Body of pancreas (tissue), 4 donors: Measurements from ENCODE around the gene RXFP4. TPM values are rescaled to one million over a fixed set of nuclear protein-coding genes. Genes with fewer than 3 reads are reported as not detected.

Experiments
- ATAC-seq: fragments of 150-250 bp; one replicate; pipeline ENCODE4 v1.9.1; 2016
- DNase-seq, 4 donors: peaks; one replicate each; pipeline ENCODE4 v3.0.0-alpha.2; 2019
- H3K27ac ChIP-seq, 4 donors: fragments of 200-600 bp; sonication (generic); 1 replicate in 3 of 4; 2 replicates in 1 of 4; pipeline versions ENCODE4 v1.5.1 to v1.6.1; 2016 to 2019; ENCODE audit warnings: mild to moderate bottlenecking in 1 of 4, mixed read lengths in 1 of 4, moderate library complexity in 1 of 4
- H3K27me3 ChIP-seq, 2 donors: fragments of 200-600 bp; sonication (generic); one replicate each; pipeline ENCODE4 v1.6.0; 2016; ENCODE audit warnings: mild to moderate bottlenecking in 1 of 2
- H3K36me3 ChIP-seq, 2 donors: fragments of 200-600 bp; sonication (generic); replicated peaks in 1 of 2; 2 replicates each; pipeline ENCODE4 v1.5.1; 2016; ENCODE audit warnings: low read depth in 2 of 2; ENCODE audit not compliant: insufficient read depth in 1 of 2
- H3K4me1 ChIP-seq: fragments of 200-600 bp; sonication (generic); one replicate; pipeline ENCODE4 v1.6.0; 2016
- H3K4me3 ChIP-seq, 2 donors: fragments of 200-600 bp; sonication (generic); 1 replicate in 1 of 2; 2 replicates in 1 of 2; pipeline ENCODE4 v1.5.1; 2016 to 2019
- H3K9me3 ChIP-seq, 3 donors: fragments of 200-600 bp; sonication (generic); 1 replicate in 2 of 3; 2 replicates in 1 of 3; pipeline ENCODE4 v1.5.1; 2016
- POLR2A ChIP-seq, 3 donors: fragments of 450-650 bp; IDR thresholded peaks; one replicate each; pipeline ENCODE4 v1.6.1; 2016; ENCODE audit warnings: antibody characterized with exemption in 3 of 3, mild to moderate bottlenecking in 2 of 3
- WGBS, 2 donors: methylation state at CpG; one replicate each; pipeline ENCODE4 v1.1.5; 2017; 5-methylcytosine and 5-hydroxymethylcytosine counted together
- intact Hi-C: fragments of 100-400 bp; cut with DNase I; formaldehyde crosslinking; loops from one replicate; pipeline ENCODE4 v1.15.1; 2023
- total RNA-seq, 2 donors: library from RNA; depleted of rRNA; stranded (reverse); fragments of >200 nt; gene quantifications; one replicate each; pipeline ENCODE4 v1.1.0, GENCODE V29; 2016
- TF ChIP-seq, protein P1 (sequence below), 7 experiments: fragments of 450-650 bp in 4 of 7; fragments of 200-600 bp in 3 of 7; sonication (generic) in 3 of 7; IDR thresholded peaks; one replicate each; pipeline ENCODE4 v1.5.1; 2016 to 2019; ENCODE audit warnings: antibody characterized with exemption in 7 of 7

RXFP4 gene
- total RNA-seq, 2 donors from 2014 or later: 0.26 TPM; not detected in 1

- Histone ChIP-seq H3K4me3 (no peak overlapping the region), H3K27me3 (no peaks in the 10 kb centered on the region), H3K9me3 (no peaks in the 10 kb centered on the region), H3K27ac (peak overlapping the region in 1 of 4 donors; percentile 87), H3K36me3 (peaks cover 10 to 20% of the 10 kb centered on the region in 2 donors), H3K4me1 (peaks cover 21% of the 10 kb centered on the region)
- intact Hi-C loops: no loop called here
- 81 to 93% methylated on average over 4 of the region's 4 CpGs for WGBS, 2 donors
- ATAC-seq (no peak), DNase-seq (peak in 1 of 4 donors; percentile 62)
- TF ChIP-seq POLR2A (IDR thresholded peaks at IDR 0.05): no peak
- TF ChIP-seq, protein P1, sequence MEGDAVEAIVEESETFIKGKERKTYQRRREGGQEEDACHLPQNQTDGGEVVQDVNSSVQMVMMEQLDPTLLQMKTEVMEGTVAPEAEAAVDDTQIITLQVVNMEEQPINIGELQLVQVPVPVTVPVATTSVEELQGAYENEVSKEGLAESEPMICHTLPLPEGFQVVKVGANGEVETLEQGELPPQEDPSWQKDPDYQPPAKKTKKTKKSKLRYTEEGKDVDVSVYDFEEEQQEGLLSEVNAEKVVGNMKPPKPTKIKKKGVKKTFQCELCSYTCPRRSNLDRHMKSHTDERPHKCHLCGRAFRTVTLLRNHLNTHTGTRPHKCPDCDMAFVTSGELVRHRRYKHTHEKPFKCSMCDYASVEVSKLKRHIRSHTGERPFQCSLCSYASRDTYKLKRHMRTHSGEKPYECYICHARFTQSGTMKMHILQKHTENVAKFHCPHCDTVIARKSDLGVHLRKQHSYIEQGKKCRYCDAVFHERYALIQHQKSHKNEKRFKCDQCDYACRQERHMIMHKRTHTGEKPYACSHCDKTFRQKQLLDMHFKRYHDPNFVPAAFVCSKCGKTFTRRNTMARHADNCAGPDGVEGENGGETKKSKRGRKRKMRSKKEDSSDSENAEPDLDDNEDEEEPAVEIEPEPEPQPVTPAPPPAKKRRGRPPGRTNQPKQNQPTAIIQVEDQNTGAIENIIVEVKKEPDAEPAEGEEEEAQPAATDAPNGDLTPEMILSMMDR (IDR thresholded peaks at IDR 0.05): no peak
Measured at GRCh38 chr1:155909894-155910293, 31.5 kb upstream of the RXFP4 start.

DNA sequence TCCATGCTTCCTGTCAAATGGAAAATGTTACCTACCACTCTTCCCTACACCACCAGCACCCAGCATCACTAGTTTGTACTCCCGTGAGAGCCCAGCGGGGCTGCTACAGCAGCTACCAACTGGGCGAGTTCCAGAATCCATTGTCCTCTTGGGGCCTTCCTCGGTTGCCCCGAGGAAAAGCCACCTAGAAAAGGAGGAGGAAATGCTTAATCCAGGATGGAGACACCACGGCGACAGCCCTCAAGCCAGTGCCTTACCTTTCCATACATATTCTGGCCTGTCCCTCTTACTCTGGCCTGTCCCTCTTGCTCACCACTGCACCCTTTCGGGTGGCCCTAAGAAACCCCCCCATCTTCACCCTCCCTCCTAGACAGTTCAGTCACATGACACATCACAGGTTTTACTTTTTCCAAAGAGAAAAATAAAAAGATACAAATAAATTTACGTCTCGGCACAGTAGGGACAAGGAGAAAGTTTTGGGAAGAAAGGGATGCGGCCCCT lies 30.8 kb upstream of the RXFP4 start:
- ATAC-seq (peak; percentile 25), DNase-seq (peak in 3 of 4 donors; percentile 17 to 23 (median 22))
- WGBS, 2 donors: 2% methylated on average over 11 of the region's 11 CpGs
- intact Hi-C loops: no loop called here
- TF ChIP-seq POLR2A (IDR thresholded peaks at IDR 0.05): no peak
- TF ChIP-seq, protein P1 (IDR thresholded peaks at IDR 0.05): no peak
- Histone ChIP-seq H3K36me3 (peaks cover 10 to 22% of the 10 kb centered on the region in 2 donors), H3K4me3 (peak overlapping the region; percentile 44 to 62), H3K9me3 (no peaks in the 10 kb centered on the region), H3K4me1 (peaks cover 21% of the 10 kb centered on the region), H3K27ac (peak overlapping the region; percentile 79 to 87 (median 83)), H3K27me3 (no peaks in the 10 kb centered on the region)

DNA sequence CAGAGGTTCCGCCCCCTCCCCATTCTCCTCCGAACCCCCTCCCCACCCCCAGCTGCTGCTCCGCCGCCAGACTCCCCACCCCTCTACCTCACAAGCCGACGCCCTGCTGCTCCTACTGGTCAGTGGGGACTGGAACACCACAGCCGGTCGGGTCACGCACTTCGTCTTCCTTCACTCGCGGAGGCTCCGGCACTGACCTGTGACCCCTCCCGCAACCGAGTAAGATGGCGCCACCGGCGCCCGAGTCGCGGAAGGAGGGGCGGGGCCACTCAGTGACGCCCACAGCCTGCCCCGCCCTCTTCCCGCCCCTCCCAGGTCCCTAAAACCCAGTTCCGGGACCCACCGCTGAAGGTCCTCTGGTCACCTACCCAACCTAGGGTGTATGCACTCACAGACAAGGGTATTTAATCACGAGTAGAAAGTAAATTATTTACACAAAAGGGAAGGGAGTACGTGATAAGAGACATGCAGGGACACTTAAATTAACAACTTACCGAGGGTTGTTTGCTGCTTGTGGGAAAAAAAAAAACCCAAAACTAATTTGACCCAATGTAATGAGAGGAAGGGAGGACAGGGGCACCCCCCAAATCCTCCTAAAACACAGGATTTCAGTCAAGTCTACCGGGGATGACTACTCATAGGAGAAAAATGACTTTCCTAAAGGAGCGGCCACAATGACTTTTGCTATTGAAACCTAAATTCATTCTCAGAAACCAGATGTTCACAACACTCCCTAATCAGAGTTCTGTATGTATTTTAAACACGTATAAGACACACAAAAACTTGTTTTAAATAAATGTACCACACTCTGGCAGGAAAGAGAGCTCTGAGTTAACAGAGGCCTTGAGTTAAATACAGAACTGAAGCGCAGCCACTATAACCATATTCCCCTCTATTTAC lies 30.0 kb upstream of the RXFP4 start, which contains the start of gene RIT1:
Gene RIT1 (minus strand): TSS at position 194 of the 900 bp plus-strand sequence. CDS start 588 bp downstream, outside the sequence.
- WGBS, 2 donors: 6 to 9% methylated on average over 15 to 30 of the region's 34 CpGs
- peak within 1 kb of the TSS; percentile 79 to 87 (median 83) for H3K27ac ChIP-seq
- ATAC-seq (peak; percentile 95), DNase-seq (peak; percentile 84 to 90 (median 88))
- no peaks in the 10 kb centered on the region for H3K9me3 ChIP-seq
- peak within 1 kb of the TSS; percentile 44 to 62 for H3K4me3 ChIP-seq
- no peaks in the 10 kb centered on the region for H3K27me3 ChIP-seq
- peaks cover 12 to 28% of the 10 kb centered on the region in 2 donors for H3K36me3 ChIP-seq
- H3K4me1 ChIP-seq: peaks cover 21% of the 10 kb centered on the region
- TF ChIP-seq POLR2A (IDR thresholded peaks at IDR 0.05): peak in 2 of 3 donors; percentile 47 to 60
- TF ChIP-seq, protein P1 (IDR thresholded peaks at IDR 0.05): peak in 4 of 7 experiments; percentile 28 to 43 (median 32)
- intact Hi-C loops: no loop called here

DNA sequence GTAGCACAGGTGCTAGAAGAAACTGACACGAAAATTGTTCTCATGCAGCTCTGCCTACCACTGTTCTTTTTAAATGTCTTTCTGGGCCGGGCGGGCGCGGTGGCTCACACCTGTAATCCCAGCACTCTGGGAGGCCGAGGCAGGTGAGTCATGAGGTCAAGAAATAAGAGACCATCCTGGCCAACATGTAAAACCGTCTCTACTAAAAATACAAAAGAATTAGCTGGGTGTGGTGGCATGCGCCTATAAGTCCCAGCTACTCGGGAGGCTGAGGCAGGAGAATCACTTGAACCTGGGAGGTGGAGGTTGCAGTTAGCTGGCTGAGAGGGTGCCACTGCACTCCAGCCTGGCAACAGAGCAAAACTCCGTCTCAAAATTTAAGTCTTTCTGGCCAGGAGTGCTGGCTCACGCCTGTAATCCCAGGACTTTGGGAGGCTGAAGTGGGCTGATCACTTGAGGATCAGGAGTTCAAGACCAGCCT lies 29.3 kb upstream of the RXFP4 start:
- ATAC-seq: no peak
- intact Hi-C loops: no loop called here
- Histone ChIP-seq H3K36me3 (peaks cover 16 to 32% of the 10 kb centered on the region in 2 donors), H3K9me3 (no peaks in the 10 kb centered on the region), H3K27ac (peak overlapping the region; percentile 79 to 87 (median 83)), H3K27me3 (no peaks in the 10 kb centered on the region), H3K4me1 (peaks cover 21% of the 10 kb centered on the region), H3K4me3 (no peak overlapping the region)
- no peak for DNase-seq
- TF ChIP-seq POLR2A (IDR thresholded peaks at IDR 0.05): no peak
- TF ChIP-seq, protein P1 (IDR thresholded peaks at IDR 0.05): no peak
- WGBS, 2 donors: 71 to 82% methylated on average over 3 to 11 of the region's 11 CpGs
